ENCODE results near the gene KLHL29.

KLHL29 gene

DNA sequence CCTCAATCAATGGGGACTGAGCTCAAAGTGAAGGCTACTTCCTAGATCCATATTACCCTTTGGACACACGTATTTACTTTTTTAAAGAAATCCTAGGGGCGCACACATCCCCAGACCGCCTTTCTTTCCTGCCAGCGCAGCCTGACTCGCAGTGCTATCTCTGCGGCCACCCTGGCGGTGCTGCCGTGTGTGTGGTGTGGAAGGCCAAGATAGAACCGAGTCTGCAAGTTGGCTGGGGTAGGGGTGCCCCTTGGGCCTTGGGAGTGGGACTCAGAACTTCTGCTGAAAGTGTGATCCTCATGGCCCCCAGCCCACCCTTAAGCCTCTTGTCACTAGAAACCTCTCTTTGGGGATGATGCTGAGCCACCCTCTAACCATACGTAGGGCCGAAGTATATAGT is 143.7 kb downstream of the KLHL29 start:
- H3K4me3 ChIP-seq (ENCODE audit: low read depth, low read length), result no peak overlapping the region
- TF ChIP-seq MYC (IDR thresholded peaks at IDR 0.05; ENCODE audit: low read depth, low read length), result no peak
- TF ChIP-seq, protein P1, sequence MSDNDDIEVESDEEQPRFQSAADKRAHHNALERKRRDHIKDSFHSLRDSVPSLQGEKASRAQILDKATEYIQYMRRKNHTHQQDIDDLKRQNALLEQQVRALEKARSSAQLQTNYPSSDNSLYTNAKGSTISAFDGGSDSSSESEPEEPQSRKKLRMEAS (IDR thresholded peaks at IDR 0.05; ENCODE audit: low read depth, low read length), result no peak
- TF ChIP-seq, protein P2, sequence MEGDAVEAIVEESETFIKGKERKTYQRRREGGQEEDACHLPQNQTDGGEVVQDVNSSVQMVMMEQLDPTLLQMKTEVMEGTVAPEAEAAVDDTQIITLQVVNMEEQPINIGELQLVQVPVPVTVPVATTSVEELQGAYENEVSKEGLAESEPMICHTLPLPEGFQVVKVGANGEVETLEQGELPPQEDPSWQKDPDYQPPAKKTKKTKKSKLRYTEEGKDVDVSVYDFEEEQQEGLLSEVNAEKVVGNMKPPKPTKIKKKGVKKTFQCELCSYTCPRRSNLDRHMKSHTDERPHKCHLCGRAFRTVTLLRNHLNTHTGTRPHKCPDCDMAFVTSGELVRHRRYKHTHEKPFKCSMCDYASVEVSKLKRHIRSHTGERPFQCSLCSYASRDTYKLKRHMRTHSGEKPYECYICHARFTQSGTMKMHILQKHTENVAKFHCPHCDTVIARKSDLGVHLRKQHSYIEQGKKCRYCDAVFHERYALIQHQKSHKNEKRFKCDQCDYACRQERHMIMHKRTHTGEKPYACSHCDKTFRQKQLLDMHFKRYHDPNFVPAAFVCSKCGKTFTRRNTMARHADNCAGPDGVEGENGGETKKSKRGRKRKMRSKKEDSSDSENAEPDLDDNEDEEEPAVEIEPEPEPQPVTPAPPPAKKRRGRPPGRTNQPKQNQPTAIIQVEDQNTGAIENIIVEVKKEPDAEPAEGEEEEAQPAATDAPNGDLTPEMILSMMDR (IDR thresholded peaks at IDR 0.05; ENCODE audit: low read depth, low read length), result no peak
- no peak for TF ChIP-seq POLR2A (IDR thresholded peaks at IDR 0.05; ENCODE audit: extremely low read depth, insufficient read length)
- no peak for DNase-seq (ENCODE audit: low read depth)

DNA sequence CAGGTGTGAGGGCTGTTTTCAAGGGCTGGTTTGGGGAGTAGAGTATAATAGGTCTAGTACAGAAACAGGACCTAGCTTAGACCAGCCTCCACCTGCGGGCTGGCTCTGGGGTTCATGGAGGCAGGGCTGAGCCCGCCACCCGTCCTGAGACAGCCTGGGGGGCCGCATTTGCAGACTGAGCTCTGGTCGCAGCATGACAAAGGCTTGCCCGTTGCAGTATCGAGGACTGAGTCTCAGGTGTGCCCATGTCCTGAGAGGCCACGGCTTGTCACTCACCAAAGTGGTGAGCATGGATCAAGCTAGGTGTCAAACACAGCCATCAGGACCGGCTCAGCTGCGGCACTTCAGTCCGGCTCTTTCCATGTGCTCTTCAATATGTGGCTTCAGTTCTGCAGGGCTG is 144.7 kb downstream of the KLHL29 start:
- no peak for TF ChIP-seq POLR2A (IDR thresholded peaks at IDR 0.05; ENCODE audit: extremely low read depth, insufficient read length)
- no peak for DNase-seq (ENCODE audit: low read depth)
- H3K4me3 ChIP-seq (ENCODE audit: low read depth, low read length), result no peak overlapping the region

DNA sequence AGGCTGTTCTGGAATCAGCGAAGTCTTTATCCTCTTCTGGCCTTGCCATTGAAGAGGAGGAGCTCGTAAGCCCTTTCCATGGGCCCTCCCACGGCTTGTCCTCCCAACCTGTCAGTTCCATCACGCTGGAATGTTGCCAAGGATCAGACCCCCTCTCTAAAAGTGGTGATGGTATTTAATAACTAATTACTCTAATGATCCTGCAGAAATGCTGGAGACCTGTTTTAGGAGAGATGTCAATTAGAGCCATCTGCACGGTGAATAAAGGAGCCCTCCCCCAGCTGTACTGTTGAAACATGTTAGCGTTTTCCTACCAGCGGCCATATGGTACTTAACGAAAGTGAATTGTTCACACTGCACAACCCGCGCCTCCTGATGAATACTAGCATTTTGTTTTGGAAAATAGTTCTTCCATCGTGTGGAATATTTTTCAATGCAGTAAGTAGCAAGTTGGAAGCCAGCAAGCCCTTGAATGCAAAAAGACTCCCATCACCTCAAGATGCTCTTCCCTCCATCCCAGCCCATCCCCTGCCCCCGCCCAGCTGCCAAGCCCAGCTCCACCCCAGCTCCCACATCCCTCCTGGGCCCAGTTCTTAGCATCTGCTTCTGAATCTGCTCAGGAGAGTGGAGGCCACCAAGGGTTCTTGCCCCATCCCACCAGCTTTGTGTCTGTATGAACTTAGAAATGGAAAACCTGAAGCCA is 145.4 kb downstream of the KLHL29 start:
- H3K4me3 ChIP-seq (ENCODE audit: low read depth, low read length), result no peak overlapping the region
- TF ChIP-seq POLR2A (IDR thresholded peaks at IDR 0.05; ENCODE audit: extremely low read depth, insufficient read length) (no peak), MYC (IDR thresholded peaks at IDR 0.05; ENCODE audit: low read depth, low read length) (no peak)
- TF ChIP-seq, protein P2 (IDR thresholded peaks at IDR 0.05; ENCODE audit: low read depth, low read length), result no peak
- TF ChIP-seq, protein P1 (IDR thresholded peaks at IDR 0.05; ENCODE audit: low read depth, low read length), result no peak
- no peak for DNase-seq (ENCODE audit: low read depth)

DNA sequence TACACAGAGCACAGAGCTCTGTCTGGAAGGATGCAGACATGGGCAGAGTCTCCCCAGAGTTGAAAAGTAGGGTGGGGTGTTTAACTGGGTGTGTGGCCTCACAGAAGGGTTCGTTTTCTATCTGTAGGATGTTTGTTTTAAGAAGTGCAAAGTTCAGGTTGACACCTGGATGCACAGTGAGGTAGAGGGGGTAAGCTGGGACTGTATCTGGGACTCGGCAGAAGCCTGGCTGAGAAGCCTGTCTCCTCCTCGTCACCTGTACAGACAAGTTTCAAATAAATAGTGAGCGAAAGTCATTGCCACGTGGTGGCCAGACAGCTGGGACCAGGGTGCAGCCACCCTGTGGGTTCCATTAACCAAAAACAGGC is 145.9 kb downstream of the KLHL29 start:
- H3K4me3 ChIP-seq (ENCODE audit: low read depth, low read length), result no peak overlapping the region
- no peak for DNase-seq (ENCODE audit: low read depth)
- TF ChIP-seq, protein P1 (IDR thresholded peaks at IDR 0.05; ENCODE audit: low read depth, low read length), result no peak
- TF ChIP-seq, protein P2 (IDR thresholded peaks at IDR 0.05; ENCODE audit: low read depth, low read length), result no peak
- TF ChIP-seq POLR2A (IDR thresholded peaks at IDR 0.05; ENCODE audit: extremely low read depth, insufficient read length), result no peak

DNA sequence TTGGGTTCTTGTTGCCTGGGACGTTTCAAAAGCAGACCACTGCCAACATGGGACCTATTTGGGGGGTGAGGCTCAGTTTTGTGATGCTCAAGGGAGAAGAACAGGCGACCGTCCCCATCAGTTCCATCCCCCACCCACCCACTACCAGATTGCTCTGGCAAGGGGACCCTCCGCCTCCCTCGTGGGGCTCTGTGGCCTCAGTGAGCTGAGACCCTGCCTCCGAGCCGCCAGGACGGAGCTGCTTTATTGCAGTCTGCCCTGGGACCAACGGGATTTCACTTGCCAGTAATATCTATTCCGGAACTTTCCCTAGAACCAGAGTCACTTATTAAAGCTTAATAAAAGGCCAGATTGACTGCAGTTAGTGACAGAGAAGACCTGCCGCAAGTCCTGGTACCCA is 146.3 kb downstream of the KLHL29 start:
- no peak overlapping the region for H3K4me3 ChIP-seq (ENCODE audit: low read depth, low read length)
- TF ChIP-seq MYC (IDR thresholded peaks at IDR 0.05; ENCODE audit: low read depth, low read length), result no peak
- DNase-seq (ENCODE audit: low read depth), result no peak

DNA sequence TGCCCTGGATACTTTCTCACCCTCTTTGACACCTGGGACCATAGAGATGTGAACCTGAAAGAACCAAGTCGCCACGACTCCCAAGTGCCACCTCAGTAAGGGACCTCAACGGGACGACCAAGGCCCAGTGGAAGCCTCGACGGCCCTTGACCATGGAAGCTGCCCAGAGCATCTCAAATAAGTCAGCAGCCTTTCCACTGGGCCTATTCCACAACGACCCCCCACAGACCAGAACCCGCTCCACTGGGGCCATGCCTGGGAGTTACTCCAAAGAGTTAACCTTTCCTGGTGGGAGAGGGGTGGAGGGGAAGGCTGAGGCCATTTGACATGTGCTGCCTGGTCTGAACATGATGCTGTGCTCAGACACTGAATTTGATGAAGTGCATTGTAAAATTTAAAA is 146.9 kb downstream of the KLHL29 start:
- no peak for DNase-seq (ENCODE audit: low read depth)
- TF ChIP-seq MYC (IDR thresholded peaks at IDR 0.05; ENCODE audit: low read depth, low read length) (no peak), POLR2A (IDR thresholded peaks at IDR 0.05; ENCODE audit: extremely low read depth, insufficient read length) (no peak)
- TF ChIP-seq, protein P2 (IDR thresholded peaks at IDR 0.05; ENCODE audit: low read depth, low read length), result no peak
- TF ChIP-seq, protein P1 (IDR thresholded peaks at IDR 0.05; ENCODE audit: low read depth, low read length), result no peak
- H3K4me3 ChIP-seq (ENCODE audit: low read depth, low read length), result no peak overlapping the region

Measured in NB4 (cell line).